ENCODE measurements around the gene FXYD3. TPM values are rescaled to one million over a fixed set of nuclear protein-coding genes. Genes with fewer than 3 reads are reported as not detected.
A peak's percentile ranks its signal among the peaks of the same experiment; 100 is the strongest.

FXYD3 gene
- total and polyA plus RNA-seq, 2 experiments from 2014 or later = 225 to 542 TPM

- Histone ChIP-seq H4K20me1 (ENCODE audit: insufficient read depth, poor library complexity, severe bottlenecking) (no peaks in the 10 kb centered on the region), H2AFZ (peak overlapping the region; percentile 68), H3K79me2 (no peaks in the 10 kb centered on the region), H3K27ac (no peak overlapping the region), H3K4me3 (peak overlapping the region; percentile 53), H3K4me1 (ENCODE audit: insufficient read depth) (peaks cover 13% of the 10 kb centered on the region), H3K36me3 (replicated peaks; ENCODE audit: insufficient read depth, low read depth) (no peaks in the 10 kb centered on the region), H3K27me3 (peaks cover 24% of the 10 kb centered on the region), H3K9me3 (ENCODE audit: low read depth) (no peaks in the 10 kb centered on the region), H3K9me2 (replicated peaks; ENCODE audit: insufficient read depth) (no peaks in the 10 kb centered on the region), H3K4me2 (peak overlapping the region; percentile 93)
- DNase-seq (ENCODE audit: low spot score) = peak; percentile 67
- no peak for TF ChIP-seq EZH2 (IDR thresholded peaks at IDR 0.05; ENCODE audit: borderline replicate concordance)
- no peak for TF ChIP-seq EZH2phosphoT487 (IDR thresholded peaks at IDR 0.05; ENCODE audit: low read depth, severe bottlenecking, unreplicated experiment)
- TF ChIP-seq, protein P1, sequence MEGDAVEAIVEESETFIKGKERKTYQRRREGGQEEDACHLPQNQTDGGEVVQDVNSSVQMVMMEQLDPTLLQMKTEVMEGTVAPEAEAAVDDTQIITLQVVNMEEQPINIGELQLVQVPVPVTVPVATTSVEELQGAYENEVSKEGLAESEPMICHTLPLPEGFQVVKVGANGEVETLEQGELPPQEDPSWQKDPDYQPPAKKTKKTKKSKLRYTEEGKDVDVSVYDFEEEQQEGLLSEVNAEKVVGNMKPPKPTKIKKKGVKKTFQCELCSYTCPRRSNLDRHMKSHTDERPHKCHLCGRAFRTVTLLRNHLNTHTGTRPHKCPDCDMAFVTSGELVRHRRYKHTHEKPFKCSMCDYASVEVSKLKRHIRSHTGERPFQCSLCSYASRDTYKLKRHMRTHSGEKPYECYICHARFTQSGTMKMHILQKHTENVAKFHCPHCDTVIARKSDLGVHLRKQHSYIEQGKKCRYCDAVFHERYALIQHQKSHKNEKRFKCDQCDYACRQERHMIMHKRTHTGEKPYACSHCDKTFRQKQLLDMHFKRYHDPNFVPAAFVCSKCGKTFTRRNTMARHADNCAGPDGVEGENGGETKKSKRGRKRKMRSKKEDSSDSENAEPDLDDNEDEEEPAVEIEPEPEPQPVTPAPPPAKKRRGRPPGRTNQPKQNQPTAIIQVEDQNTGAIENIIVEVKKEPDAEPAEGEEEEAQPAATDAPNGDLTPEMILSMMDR (IDR thresholded peaks at IDR 0.05; ENCODE audit: poor library complexity) = peak; percentile 40
- 2% methylated on average over 24 of the region's 36 CpGs for WGBS (ENCODE audit: low lambda C conversion rate, missing lambda C conversion rate)
These were observed 38.3 kb downstream of the FXYD3 start for GRCh38 chr19:35153701-35154524.

DNA sequence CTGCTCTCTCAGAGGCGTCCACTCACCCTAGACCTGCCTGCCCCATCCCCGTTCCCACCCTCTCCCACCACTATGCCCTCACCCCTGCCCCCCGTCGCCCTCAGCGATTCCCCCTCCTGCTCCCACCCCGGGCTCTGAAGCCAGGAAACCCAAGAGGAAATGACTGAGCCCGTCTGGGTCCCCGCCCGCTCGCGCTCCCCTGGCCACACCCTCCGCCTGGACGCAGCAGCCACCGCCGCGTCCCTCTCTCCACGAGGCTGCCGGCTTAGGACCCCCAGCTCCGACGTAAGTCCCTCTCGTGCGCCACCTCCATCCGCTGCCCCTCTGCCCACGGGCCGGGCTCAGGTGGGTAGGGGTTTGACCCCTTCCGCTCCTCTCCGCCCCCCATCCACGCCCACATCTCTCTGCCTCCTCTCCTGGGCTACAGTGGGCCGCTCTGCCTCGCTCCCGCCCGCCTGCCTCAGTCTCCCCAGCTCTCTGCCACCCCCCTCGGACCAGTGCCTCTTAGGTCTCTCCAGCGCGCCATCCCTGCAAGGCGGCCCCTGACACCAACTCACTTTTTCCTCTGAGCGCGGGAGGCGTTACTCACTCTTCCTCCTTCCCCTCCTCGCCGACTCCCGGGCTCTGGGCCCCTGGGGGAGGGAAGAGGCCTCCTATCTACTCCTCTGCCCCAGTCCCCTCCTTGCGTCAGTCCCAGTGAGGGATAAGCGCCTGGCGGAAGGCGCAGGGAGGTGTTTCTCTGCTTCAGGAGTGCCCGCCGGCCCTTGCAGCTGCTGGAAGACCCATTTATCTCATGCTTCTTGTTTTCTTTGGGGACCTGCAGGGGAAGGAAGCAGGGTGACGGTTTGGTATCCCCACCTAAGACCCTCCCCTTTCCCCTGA lies 39.1 kb downstream of the FXYD3 start, which contains the start of gene FXYD5:
Gene FXYD5 (plus strand): TSS at position 211 of the 882 bp plus-strand sequence. CDS start 816 bp downstream, outside the sequence.
- Histone ChIP-seq H3K9me2 (replicated peaks; ENCODE audit: insufficient read depth) (no peaks in the 10 kb centered on the region), H3K4me2 (peak within 1 kb of the TSS; percentile 93), H2AFZ (peak within 1 kb of the TSS; percentile 68), H3K4me1 (ENCODE audit: insufficient read depth) (peaks cover 13% of the 10 kb centered on the region), H3K36me3 (replicated peaks; ENCODE audit: insufficient read depth, low read depth) (no peaks in the 10 kb centered on the region), H3K79me2 (no peaks in the 10 kb centered on the region), H3K27me3 (peaks cover 24% of the 10 kb centered on the region), H3K27ac (peak within 1 kb of the TSS; percentile 18), H3K4me3 (peak within 1 kb of the TSS; percentile 53), H4K20me1 (ENCODE audit: insufficient read depth, poor library complexity, severe bottlenecking) (no peaks in the 10 kb centered on the region), H3K9me3 (ENCODE audit: low read depth) (no peaks in the 10 kb centered on the region)
- WGBS (ENCODE audit: low lambda C conversion rate, missing lambda C conversion rate) = 2% methylated on average over 34 of the region's 49 CpGs
- no peak for TF ChIP-seq EZH2 (IDR thresholded peaks at IDR 0.05; ENCODE audit: borderline replicate concordance)
- no peak for TF ChIP-seq EZH2phosphoT487 (IDR thresholded peaks at IDR 0.05; ENCODE audit: low read depth, severe bottlenecking, unreplicated experiment)
- TF ChIP-seq, protein P1 (IDR thresholded peaks at IDR 0.05; ENCODE audit: poor library complexity) = no peak
- DNase-seq (ENCODE audit: low spot score) = peak; percentile 86

GRCh38 chr19:35155441-35155840 lies 39.8 kb downstream of the FXYD3 start:
- no peak overlapping the region for H3K27ac ChIP-seq

More at GRCh38 chr19:35155441-35155840, 39.8 kb downstream of the FXYD3 start:
- Histone ChIP-seq H3K79me2 (no peaks in the 10 kb centered on the region), H3K4me1 (ENCODE audit: insufficient read depth) (peaks cover 13% of the 10 kb centered on the region), H3K4me2 (peak overlapping the region; percentile 93), H3K4me3 (peak overlapping the region; percentile 53), H3K9me2 (replicated peaks; ENCODE audit: insufficient read depth) (no peaks in the 10 kb centered on the region), H3K36me3 (replicated peaks; ENCODE audit: insufficient read depth, low read depth) (no peaks in the 10 kb centered on the region), H3K27me3 (peaks cover 24% of the 10 kb centered on the region), H2AFZ (no peak overlapping the region), H4K20me1 (ENCODE audit: insufficient read depth, poor library complexity, severe bottlenecking) (no peaks in the 10 kb centered on the region), H3K9me3 (ENCODE audit: low read depth) (no peaks in the 10 kb centered on the region)
- 33% methylated on average over 16 of the region's 17 CpGs for WGBS (ENCODE audit: low lambda C conversion rate, missing lambda C conversion rate)
- no peak for TF ChIP-seq EZH2 (IDR thresholded peaks at IDR 0.05; ENCODE audit: borderline replicate concordance)
- TF ChIP-seq, protein P1 (IDR thresholded peaks at IDR 0.05; ENCODE audit: poor library complexity) = no peak
- TF ChIP-seq EZH2phosphoT487 (IDR thresholded peaks at IDR 0.05; ENCODE audit: low read depth, severe bottlenecking, unreplicated experiment) = no peak
- DNase-seq (ENCODE audit: low spot score) = no peak
